ENCODE data around the gene TRAF3IP1.

DNA sequence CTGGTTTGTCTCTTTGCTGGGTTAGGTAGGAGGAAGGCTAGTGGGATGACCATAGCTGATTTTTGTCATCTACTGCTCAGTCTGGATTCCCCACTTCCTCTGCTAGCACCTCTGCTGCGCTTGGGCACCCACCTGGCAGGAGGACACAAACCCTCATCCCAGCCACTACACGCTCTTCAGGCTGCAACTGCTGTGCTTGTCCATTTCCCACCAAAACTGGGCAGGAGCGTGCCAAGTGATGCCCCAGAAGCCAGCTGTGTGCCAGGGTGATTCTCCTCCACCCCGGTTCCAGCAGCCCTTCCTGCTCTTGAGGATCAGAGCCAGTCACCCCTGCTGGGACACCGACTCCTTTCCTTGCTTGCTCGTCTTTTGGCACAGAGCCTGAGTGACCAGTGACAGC lies 16.2 kb upstream of the TRAF3IP1 start:
- TF ChIP-seq, protein P1, sequence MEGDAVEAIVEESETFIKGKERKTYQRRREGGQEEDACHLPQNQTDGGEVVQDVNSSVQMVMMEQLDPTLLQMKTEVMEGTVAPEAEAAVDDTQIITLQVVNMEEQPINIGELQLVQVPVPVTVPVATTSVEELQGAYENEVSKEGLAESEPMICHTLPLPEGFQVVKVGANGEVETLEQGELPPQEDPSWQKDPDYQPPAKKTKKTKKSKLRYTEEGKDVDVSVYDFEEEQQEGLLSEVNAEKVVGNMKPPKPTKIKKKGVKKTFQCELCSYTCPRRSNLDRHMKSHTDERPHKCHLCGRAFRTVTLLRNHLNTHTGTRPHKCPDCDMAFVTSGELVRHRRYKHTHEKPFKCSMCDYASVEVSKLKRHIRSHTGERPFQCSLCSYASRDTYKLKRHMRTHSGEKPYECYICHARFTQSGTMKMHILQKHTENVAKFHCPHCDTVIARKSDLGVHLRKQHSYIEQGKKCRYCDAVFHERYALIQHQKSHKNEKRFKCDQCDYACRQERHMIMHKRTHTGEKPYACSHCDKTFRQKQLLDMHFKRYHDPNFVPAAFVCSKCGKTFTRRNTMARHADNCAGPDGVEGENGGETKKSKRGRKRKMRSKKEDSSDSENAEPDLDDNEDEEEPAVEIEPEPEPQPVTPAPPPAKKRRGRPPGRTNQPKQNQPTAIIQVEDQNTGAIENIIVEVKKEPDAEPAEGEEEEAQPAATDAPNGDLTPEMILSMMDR (IDR thresholded peaks at IDR 0.05; ENCODE audit: low read depth, low read length, poor library complexity, severe bottlenecking) = no peak
- TF ChIP-seq EZH2phosphoT487 (IDR thresholded peaks at IDR 0.05; ENCODE audit: borderline replicate concordance, low read length) = no peak
